Right renal cortex interstitium (tissue), 3 donors: ENCODE measurements around the gene NEK6. TPM values are rescaled to one million over a fixed set of nuclear protein-coding genes. Genes with fewer than 3 reads are reported as not detected.

Source experiments
- DNase-seq, 3 donors: peaks; one replicate each; pipeline ENCODE4 v3.0.0-alpha.2; 2013; ENCODE audit warnings: low read depth in 3 of 3, low spot score in 2 of 3
- polyA plus RNA-seq, 3 donors: library from polyadenylated mRNA; unstranded; fragments of 120-200 nt; gene quantifications; one replicate each; pipeline ENCODE4 v1.2.1, GENCODE V29; 2013; ENCODE audit not compliant: insufficient read length in 3 of 3

NEK6 gene
- polyA plus RNA-seq, result 10 to 100 TPM; 26.9 to 32.8 (median 27.9) TPM

- DNase-seq, result no peak
These were observed at the start of gene NEK6 for GRCh38 chr9:124257844-124258606. NEK6 (plus strand) TSS chr9:124257949; CDS start chr9:124301965, 44,016 bp downstream.

- DNase-seq, result no peak
These were observed 49.2 kb upstream of the NEK6 start for GRCh38 chr9:124208571-124208970.

- DNase-seq, result no peak
These were observed 48.5 kb upstream of the NEK6 start for GRCh38 chr9:124209279-124209678.

- no peak for DNase-seq
These were observed 48.0 kb upstream of the NEK6 start for GRCh38 chr9:124209774-124210173.

- DNase-seq, result no peak
These were observed 47.1 kb upstream of the NEK6 start for GRCh38 chr9:124210697-124211096.

- DNase-seq, result no peak
These were observed 45.2 kb upstream of the NEK6 start for GRCh38 chr9:124212381-124213050.

GRCh38 chr9:124213396-124213795 lies 44.4 kb upstream of the NEK6 start:
- no peak for DNase-seq

GRCh38 chr9:124214116-124214515 lies 43.6 kb upstream of the NEK6 start:
- DNase-seq, result no peak

- DNase-seq, result no peak
These were observed 43.0 kb upstream of the NEK6 start for GRCh38 chr9:124214596-124215367.

GRCh38 chr9:124215368-124215910 lies 42.3 kb upstream of the NEK6 start:
- DNase-seq, result no peak

GRCh38 chr9:124215956-124216355 lies 41.8 kb upstream of the NEK6 start:
- DNase-seq, result no peak

- no peak for DNase-seq
These were observed 41.1 kb upstream of the NEK6 start for GRCh38 chr9:124216474-124217176.

GRCh38 chr9:124217836-124218437 lies 39.8 kb upstream of the NEK6 start:
- no peak for DNase-seq

GRCh38 chr9:124218438-124218982 lies 39.2 kb upstream of the NEK6 start:
- DNase-seq, result no peak

GRCh38 chr9:124218987-124219461 lies 38.7 kb upstream of the NEK6 start:
- no peak for DNase-seq

- no peak for DNase-seq
These were observed 36.8 kb upstream of the NEK6 start for GRCh38 chr9:124220946-124221451.

- no peak for DNase-seq
These were observed 36.1 kb upstream of the NEK6 start for GRCh38 chr9:124221676-124222075.

- DNase-seq, result no peak
These were observed 35.6 kb upstream of the NEK6 start for GRCh38 chr9:124222109-124222508.

- no peak for DNase-seq
These were observed 34.6 kb upstream of the NEK6 start for GRCh38 chr9:124222918-124223720.
